ENCODE results near the gene DIS3L2. TPM values are rescaled to one million over a fixed set of nuclear protein-coding genes. Genes with fewer than 3 reads are reported as not detected.
A peak's percentile ranks its signal among the peaks of the same experiment; 100 is the strongest.

The DIS3L2 gene
- total and polyA plus RNA-seq, 2 of the 4 experiments (the other 2 are of a cell fraction) = 14.7 to 19.2 TPM

- H3K4ac ChIP-seq (ENCODE audit: low read depth, low read length) = no peak overlapping the region
- H3K27ac ChIP-seq (ENCODE audit: insufficient read depth, low read length) = no peak overlapping the region
- no peak overlapping the region for H2BK20ac ChIP-seq (ENCODE audit: low read depth, low read length)
- H2AFZ ChIP-seq (replicated peaks; ENCODE audit: low read length, poor library complexity) = no peak overlapping the region
- ChIA-PET CTCF (interaction anchor here (0.5 to 1.2 kb wide), 5 partner anchors 8 to 83 kb away, joined by 3 to 9 read pairs (median 4); no protein-coding TSS in a partner anchor), POLR2A (ENCODE audit: unreplicated experiment) (interaction anchor here (0.5 to 0.7 kb wide), 2 partner anchors 120 to 127 kb away, joined by 3 read pairs; no protein-coding TSS in a partner anchor)
- no peak overlapping the region for H3K4me2 ChIP-seq (ENCODE audit: low read depth, low read length)
- TF ChIP-seq FOS (IDR thresholded peaks at IDR 0.05; ENCODE audit: low read depth, low read length) = no peak
- TF ChIP-seq RAD21 (IDR thresholded peaks at IDR 0.05; ENCODE audit: low read length) = no peak
- TF ChIP-seq CEBPB (IDR thresholded peaks at IDR 0.05; ENCODE audit: low read depth, low read length) = no peak
- no peak for TF ChIP-seq POLR2A (IDR thresholded peaks at IDR 0.05; ENCODE audit: low read depth, low read length)
- no peaks in the 10 kb centered on the region for H3K36me3 ChIP-seq (ENCODE audit: control insufficient read depth, insufficient read depth, low read length)
- ATAC-seq (ENCODE audit: low read depth) (peak; percentile 74), DNase-seq (peak; percentile 81)
- no peak overlapping the region for H2AK9ac ChIP-seq (replicated peaks; ENCODE audit: low read depth, low read length, poor library complexity)
- WGBS, 2 experiments (ENCODE audit: extremely low coverage in 2 of 2, insufficient read length in 1 of 2) = no CpG with 5 or more reads among the region's 24 CpGs
- dilution Hi-C loops (cut with HindIII; ENCODE audit: low sequenced_read_pairs, unreplicated experiment) (no loop called here), intact Hi-C loops (cut with micrococcal nuclease) (loop anchor here (5.0 kb wide), 1 partner anchor 39 kb away; no protein-coding TSS in a partner anchor), in situ Hi-C loops (cut with MboI; ENCODE audit: low sequenced_read_pairs) (no loop called here)
- H2BK120ac ChIP-seq (ENCODE audit: low read depth, low read length) = no peak overlapping the region
- no peak overlapping the region for H3K14ac ChIP-seq (replicated peaks; ENCODE audit: low read depth, low read length)
- no peak overlapping the region for H3K9ac ChIP-seq (ENCODE audit: low read depth, low read length)
- H4K5ac ChIP-seq (ENCODE audit: low read depth, low read length) = no peak overlapping the region
- H3K79me1 ChIP-seq (ENCODE audit: low read depth in 1 of 2, low read length in 2 of 2) = no peaks in the 10 kb centered on the region
- no peak overlapping the region for H2AK5ac ChIP-seq (ENCODE audit: low read depth, low read length)
- H3K4me3 ChIP-seq (ENCODE audit: insufficient read depth, low read depth, low read length) = no peak overlapping the region
- no peaks in the 10 kb centered on the region for H3K9me1 ChIP-seq (ENCODE audit: insufficient read depth, low read length)
- H3K23ac ChIP-seq (ENCODE audit: low read depth, low read length) = no peak overlapping the region
- no peak overlapping the region for H3K18ac ChIP-seq (ENCODE audit: low read depth, low read length)
- BruUV-seq (replicated peaks) = no TSS peak
- H2BK15ac ChIP-seq (ENCODE audit: low read depth, low read length) = no peak overlapping the region
- H3K27me3 ChIP-seq (ENCODE audit: control insufficient read depth, insufficient read depth, low read length) = peaks cover 80% of the 10 kb centered on the region
- no peaks in the 10 kb centered on the region; the same call in 1 of the 2 replicates for H4K20me1 ChIP-seq (ENCODE audit: insufficient read depth, low read length)
- no peak overlapping the region for H4K91ac ChIP-seq (ENCODE audit: insufficient read depth, low read depth, low read length)
- H3K56ac ChIP-seq (ENCODE audit: extremely low read depth, insufficient read depth, low read length) = no peak overlapping the region
- no peak overlapping the region for H4K8ac ChIP-seq (ENCODE audit: low read depth in 2 of 2, low read length in 2 of 2)
- peaks cover 3% of the 10 kb centered on the region; the same call in 1 of the 2 replicates for H3K4me1 ChIP-seq (ENCODE audit: control insufficient read depth, insufficient read depth, low read length)
- H2BK5ac ChIP-seq (ENCODE audit: low read depth, low read length, poor library complexity, severe bottlenecking) = no peak overlapping the region
- H3K9me3 ChIP-seq (ENCODE audit: control insufficient read depth, insufficient read depth, low read length) = peaks cover 2% of the 10 kb centered on the region; the same call in 1 of the 2 replicates
These were observed 424.4 kb downstream of the DIS3L2 start for GRCh38 chr2:232385660-232386489.
